ENCODE results near the gene SAMD9. TPM values are rescaled to one million over a fixed set of nuclear protein-coding genes. Genes with fewer than 3 reads are reported as not detected.

Gene SAMD9
- total and polyA plus RNA-seq, 2 experiments from 2014 or later, result 0.17 TPM; not detected in 1

DNA sequence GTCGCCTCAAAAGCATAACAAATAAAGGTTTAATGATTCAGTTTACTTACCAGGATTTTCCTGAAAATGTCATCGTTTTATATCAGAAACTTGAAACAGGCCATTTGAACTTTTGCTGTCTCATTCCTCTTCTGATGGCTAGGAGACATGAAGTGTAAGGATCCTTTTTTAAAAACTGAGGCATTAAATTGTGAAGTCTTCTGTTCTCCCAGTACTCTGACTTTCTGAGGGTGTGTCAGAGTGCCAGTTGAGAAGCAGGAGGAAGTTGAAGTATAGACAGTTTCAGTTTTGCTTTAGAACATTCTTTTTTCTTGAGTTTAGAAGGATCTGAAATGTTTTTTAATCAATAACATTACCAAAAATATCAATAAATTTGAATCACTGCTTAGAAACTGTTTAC lies 30.4 kb upstream of the SAMD9 start, which contains the start of gene SAMD9L (continued):
- TF ChIP-seq, protein P1, sequence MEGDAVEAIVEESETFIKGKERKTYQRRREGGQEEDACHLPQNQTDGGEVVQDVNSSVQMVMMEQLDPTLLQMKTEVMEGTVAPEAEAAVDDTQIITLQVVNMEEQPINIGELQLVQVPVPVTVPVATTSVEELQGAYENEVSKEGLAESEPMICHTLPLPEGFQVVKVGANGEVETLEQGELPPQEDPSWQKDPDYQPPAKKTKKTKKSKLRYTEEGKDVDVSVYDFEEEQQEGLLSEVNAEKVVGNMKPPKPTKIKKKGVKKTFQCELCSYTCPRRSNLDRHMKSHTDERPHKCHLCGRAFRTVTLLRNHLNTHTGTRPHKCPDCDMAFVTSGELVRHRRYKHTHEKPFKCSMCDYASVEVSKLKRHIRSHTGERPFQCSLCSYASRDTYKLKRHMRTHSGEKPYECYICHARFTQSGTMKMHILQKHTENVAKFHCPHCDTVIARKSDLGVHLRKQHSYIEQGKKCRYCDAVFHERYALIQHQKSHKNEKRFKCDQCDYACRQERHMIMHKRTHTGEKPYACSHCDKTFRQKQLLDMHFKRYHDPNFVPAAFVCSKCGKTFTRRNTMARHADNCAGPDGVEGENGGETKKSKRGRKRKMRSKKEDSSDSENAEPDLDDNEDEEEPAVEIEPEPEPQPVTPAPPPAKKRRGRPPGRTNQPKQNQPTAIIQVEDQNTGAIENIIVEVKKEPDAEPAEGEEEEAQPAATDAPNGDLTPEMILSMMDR (conservative IDR thresholded peaks at IDR 0.05; ENCODE audit: low read depth in 2 of 2), result no peak
- no peak for TF ChIP-seq CREB1 (CRISPR knock-in tag; IDR thresholded peaks at IDR 0.05; ENCODE audit: low read depth)

DNA sequence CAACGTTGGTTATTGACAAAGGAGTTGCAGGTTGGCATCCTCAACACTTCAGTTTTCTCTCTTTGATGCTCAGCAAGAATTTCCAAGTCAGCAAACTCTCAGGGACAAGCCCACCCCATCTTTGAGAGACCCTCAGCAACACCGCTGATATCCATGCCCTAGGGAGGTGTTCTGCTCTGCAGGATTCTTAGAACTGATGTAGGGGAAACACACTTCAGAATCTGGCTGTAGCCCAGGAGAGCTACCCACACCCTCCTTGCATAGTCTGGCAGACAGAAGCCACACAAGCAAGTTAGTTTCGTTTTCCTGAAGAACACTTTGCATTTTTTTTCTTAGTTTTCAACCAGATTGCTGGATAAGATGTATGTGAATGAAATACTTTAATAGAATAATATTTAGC lies 29.6 kb upstream of the SAMD9 start:
- no peaks in the 10 kb centered on the region for H3K9me2 ChIP-seq (ENCODE audit: insufficient read depth)
- Mint-ChIP-seq H3K4me3 (no peak overlapping the region), H3K36me3 (ENCODE audit: low read depth) (no peaks in the 10 kb centered on the region), H3K4me1 (peaks cover 14% of the 10 kb centered on the region; the same call in 2 of the 3 replicates), H3K9me3 (no peaks in the 10 kb centered on the region), H3K27ac (no peak overlapping the region; the same call in 1 of the 2 replicates), H3K27me3 (ENCODE audit: insufficient read depth, low read depth, poor library complexity) (peaks cover 5% of the 10 kb centered on the region)
- ATAC-seq (peak; percentile 69), DNase-seq (ENCODE audit: low spot score) (no peak)
- peak overlapping the region; percentile 97; the same call in 1 of the 2 replicates for H2AFZ ChIP-seq
- no peaks in the 10 kb centered on the region for H3F3A ChIP-seq (replicated peaks; ENCODE audit: low read depth)
- H3K36me3 ChIP-seq (ENCODE audit: insufficient read depth), result no peaks in the 10 kb centered on the region
- no peaks in the 10 kb centered on the region for H4K20me1 ChIP-seq (replicated peaks; ENCODE audit: insufficient read depth)
- no peak overlapping the region for H3K27ac ChIP-seq (ENCODE audit: low read depth)
- TF ChIP-seq, protein P2, sequence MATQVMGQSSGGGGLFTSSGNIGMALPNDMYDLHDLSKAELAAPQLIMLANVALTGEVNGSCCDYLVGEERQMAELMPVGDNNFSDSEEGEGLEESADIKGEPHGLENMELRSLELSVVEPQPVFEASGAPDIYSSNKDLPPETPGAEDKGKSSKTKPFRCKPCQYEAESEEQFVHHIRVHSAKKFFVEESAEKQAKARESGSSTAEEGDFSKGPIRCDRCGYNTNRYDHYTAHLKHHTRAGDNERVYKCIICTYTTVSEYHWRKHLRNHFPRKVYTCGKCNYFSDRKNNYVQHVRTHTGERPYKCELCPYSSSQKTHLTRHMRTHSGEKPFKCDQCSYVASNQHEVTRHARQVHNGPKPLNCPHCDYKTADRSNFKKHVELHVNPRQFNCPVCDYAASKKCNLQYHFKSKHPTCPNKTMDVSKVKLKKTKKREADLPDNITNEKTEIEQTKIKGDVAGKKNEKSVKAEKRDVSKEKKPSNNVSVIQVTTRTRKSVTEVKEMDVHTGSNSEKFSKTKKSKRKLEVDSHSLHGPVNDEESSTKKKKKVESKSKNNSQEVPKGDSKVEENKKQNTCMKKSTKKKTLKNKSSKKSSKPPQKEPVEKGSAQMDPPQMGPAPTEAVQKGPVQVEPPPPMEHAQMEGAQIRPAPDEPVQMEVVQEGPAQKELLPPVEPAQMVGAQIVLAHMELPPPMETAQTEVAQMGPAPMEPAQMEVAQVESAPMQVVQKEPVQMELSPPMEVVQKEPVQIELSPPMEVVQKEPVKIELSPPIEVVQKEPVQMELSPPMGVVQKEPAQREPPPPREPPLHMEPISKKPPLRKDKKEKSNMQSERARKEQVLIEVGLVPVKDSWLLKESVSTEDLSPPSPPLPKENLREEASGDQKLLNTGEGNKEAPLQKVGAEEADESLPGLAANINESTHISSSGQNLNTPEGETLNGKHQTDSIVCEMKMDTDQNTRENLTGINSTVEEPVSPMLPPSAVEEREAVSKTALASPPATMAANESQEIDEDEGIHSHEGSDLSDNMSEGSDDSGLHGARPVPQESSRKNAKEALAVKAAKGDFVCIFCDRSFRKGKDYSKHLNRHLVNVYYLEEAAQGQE (IDR thresholded peaks at IDR 0.05; ENCODE audit: unreplicated experiment), result no peak
- TF ChIP-seq, protein P3, sequence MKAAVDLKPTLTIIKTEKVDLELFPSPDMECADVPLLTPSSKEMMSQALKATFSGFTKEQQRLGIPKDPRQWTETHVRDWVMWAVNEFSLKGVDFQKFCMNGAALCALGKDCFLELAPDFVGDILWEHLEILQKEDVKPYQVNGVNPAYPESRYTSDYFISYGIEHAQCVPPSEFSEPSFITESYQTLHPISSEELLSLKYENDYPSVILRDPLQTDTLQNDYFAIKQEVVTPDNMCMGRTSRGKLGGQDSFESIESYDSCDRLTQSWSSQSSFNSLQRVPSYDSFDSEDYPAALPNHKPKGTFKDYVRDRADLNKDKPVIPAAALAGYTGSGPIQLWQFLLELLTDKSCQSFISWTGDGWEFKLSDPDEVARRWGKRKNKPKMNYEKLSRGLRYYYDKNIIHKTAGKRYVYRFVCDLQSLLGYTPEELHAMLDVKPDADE (IDR thresholded peaks at IDR 0.05), result no peak
- no peak for TF ChIP-seq EZH2 (IDR thresholded peaks at IDR 0.05; ENCODE audit: low read depth, unreplicated experiment)
- TF ChIP-seq NANOG (IDR thresholded peaks at IDR 0.05; ENCODE audit: borderline replicate concordance), result no peak
- TF ChIP-seq, protein P1 (conservative IDR thresholded peaks at IDR 0.05; ENCODE audit: low read depth in 2 of 2), result no peak
- TF ChIP-seq EZH2phosphoT487 (IDR thresholded peaks at IDR 0.05; ENCODE audit: unreplicated experiment), result no peak
- TF ChIP-seq CREB1 (CRISPR knock-in tag; IDR thresholded peaks at IDR 0.05; ENCODE audit: low read depth), result no peak
- TF ChIP-seq, protein P4, sequence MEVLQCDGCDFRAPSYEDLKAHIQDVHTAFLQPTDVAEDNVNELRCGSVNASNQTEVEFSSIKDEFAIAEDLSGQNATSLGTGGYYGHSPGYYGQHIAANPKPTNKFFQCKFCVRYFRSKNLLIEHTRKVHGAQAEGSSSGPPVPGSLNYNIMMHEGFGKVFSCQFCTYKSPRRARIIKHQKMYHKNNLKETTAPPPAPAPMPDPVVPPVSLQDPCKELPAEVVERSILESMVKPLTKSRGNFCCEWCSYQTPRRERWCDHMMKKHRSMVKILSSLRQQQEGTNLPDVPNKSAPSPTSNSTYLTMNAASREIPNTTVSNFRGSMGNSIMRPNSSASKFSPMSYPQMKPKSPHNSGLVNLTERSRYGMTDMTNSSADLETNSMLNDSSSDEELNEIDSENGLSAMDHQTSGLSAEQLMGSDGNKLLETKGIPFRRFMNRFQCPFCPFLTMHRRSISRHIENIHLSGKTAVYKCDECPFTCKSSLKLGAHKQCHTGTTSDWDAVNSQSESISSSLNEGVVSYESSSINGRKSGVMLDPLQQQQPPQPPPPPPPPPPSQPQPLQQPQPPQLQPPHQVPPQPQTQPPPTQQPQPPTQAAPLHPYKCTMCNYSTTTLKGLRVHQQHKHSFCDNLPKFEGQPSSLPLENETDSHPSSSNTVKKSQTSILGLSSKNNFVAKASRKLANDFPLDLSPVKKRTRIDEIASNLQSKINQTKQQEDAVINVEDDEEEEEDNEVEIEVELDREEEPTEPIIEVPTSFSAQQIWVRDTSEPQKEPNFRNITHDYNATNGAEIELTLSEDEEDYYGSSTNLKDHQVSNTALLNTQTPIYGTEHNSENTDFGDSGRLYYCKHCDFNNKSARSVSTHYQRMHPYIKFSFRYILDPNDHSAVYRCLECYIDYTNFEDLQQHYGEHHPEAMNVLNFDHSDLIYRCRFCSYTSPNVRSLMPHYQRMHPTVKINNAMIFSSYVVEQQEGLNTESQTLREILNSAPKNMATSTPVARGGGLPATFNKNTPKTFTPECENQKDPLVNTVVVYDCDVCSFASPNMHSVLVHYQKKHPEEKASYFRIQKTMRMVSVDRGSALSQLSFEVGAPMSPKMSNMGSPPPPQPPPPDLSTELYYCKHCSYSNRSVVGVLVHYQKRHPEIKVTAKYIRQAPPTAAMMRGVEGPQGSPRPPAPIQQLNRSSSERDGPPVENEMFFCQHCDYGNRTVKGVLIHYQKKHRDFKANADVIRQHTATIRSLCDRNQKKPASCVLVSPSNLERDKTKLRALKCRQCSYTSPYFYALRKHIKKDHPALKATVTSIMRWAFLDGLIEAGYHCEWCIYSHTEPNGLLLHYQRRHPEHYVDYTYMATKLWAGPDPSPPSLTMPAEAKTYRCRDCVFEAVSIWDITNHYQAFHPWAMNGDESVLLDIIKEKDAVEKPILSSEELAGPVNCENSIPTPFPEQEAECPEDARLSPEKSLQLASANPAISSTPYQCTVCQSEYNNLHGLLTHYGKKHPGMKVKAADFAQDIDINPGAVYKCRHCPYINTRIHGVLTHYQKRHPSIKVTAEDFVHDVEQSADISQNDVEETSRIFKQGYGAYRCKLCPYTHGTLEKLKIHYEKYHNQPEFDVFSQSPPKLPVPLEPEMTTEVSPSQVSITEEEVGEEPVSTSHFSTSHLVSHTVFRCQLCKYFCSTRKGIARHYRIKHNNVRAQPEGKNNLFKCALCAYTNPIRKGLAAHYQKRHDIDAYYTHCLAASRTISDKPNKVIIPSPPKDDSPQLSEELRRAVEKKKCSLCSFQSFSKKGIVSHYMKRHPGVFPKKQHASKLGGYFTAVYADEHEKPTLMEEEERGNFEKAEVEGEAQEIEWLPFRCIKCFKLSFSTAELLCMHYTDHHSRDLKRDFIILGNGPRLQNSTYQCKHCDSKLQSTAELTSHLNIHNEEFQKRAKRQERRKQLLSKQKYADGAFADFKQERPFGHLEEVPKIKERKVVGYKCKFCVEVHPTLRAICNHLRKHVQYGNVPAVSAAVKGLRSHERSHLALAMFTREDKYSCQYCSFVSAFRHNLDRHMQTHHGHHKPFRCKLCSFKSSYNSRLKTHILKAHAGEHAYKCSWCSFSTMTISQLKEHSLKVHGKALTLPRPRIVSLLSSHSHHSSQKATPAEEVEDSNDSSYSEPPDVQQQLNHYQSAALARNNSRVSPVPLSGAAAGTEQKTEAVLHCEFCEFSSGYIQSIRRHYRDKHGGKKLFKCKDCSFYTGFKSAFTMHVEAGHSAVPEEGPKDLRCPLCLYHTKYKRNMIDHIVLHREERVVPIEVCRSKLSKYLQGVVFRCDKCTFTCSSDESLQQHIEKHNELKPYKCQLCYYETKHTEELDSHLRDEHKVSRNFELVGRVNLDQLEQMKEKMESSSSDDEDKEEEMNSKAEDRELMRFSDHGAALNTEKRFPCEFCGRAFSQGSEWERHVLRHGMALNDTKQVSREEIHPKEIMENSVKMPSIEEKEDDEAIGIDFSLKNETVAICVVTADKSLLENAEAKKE (CRISPR knock-in tag; IDR thresholded peaks at IDR 0.05), result no peak
- no peaks in the 10 kb centered on the region for H3K27me3 ChIP-seq (ENCODE audit: insufficient read depth)
- H3K79me2 ChIP-seq (replicated peaks; ENCODE audit: insufficient read depth), result no peaks in the 10 kb centered on the region
- H3K4me1 ChIP-seq (ENCODE audit: insufficient read depth), result no peaks in the 10 kb centered on the region
- H3K4me3 ChIP-seq, result no peak overlapping the region
- H3K4me2 ChIP-seq, result no peak overlapping the region
